Measurements from ENCODE around the gene ABHD2. TPM values are rescaled to one million over a fixed set of nuclear protein-coding genes. Genes with fewer than 3 reads are reported as not detected.

ABHD2 gene
- total RNA-seq, 4 donors from 2014 or later, result 29.7 to 48.1 (median 35.9) TPM

DNA sequence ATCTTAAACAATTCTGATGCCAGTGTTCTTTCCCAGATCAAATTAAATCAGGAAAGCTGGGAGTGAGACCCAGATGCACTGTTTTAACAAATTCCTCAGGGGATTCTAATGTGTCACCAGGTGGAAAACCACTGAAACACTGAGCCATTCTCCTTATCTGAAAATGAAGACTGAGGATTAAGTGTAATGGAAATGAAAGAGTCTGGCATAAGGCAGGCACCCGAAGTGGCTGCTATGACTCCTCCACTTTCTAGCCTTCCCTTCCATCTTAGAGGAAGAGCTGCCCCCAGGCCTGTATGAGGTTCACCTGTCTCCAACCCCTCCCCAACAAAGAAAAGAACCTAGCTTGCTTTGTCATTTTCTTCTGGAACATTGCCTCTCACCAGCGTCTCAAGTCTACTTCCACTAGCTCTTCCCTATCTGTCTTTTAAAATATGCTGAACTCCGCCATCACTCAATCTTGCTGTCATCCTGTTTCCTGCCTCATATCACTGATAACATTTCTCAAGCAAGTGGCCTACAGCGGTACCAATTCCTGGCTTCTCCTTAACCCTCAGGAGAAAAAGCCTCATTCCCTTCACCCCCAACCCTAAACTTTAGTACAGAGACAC lies 13.7 kb upstream of the ABHD2 start:
- no peaks in the 10 kb centered on the region for H3K36me3 ChIP-seq
- no peaks in the 10 kb centered on the region for H3K9me3 ChIP-seq
- 83 to 87% methylated on average over 4 of the region's 4 CpGs for WGBS, 2 donors
- no peaks in the 10 kb centered on the region for H3K27me3 ChIP-seq
- H3K4me3 ChIP-seq, result no peak overlapping the region
- TF ChIP-seq POLR2A (IDR thresholded peaks at IDR 0.05) (no peak), EP300 (IDR thresholded peaks at IDR 0.05) (no peak)
- TF ChIP-seq, protein P1, sequence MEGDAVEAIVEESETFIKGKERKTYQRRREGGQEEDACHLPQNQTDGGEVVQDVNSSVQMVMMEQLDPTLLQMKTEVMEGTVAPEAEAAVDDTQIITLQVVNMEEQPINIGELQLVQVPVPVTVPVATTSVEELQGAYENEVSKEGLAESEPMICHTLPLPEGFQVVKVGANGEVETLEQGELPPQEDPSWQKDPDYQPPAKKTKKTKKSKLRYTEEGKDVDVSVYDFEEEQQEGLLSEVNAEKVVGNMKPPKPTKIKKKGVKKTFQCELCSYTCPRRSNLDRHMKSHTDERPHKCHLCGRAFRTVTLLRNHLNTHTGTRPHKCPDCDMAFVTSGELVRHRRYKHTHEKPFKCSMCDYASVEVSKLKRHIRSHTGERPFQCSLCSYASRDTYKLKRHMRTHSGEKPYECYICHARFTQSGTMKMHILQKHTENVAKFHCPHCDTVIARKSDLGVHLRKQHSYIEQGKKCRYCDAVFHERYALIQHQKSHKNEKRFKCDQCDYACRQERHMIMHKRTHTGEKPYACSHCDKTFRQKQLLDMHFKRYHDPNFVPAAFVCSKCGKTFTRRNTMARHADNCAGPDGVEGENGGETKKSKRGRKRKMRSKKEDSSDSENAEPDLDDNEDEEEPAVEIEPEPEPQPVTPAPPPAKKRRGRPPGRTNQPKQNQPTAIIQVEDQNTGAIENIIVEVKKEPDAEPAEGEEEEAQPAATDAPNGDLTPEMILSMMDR (IDR thresholded peaks at IDR 0.05), result no peak
- peaks cover 0 to 1% (median 0%) of the 10 kb centered on the region in 4 donors for H3K4me1 ChIP-seq
- DNase-seq (ENCODE audit: low spot score in 2 of 2), result no peak
- H3K27ac ChIP-seq, result no peak overlapping the region

- no peak for DNase-seq (ENCODE audit: low spot score in 2 of 2)
- no peaks in the 10 kb centered on the region for H3K9me3 ChIP-seq
- 79 to 89% methylated on average over 4 of the region's 4 CpGs for WGBS, 2 donors
- H3K27me3 ChIP-seq, result no peaks in the 10 kb centered on the region
- TF ChIP-seq, protein P1 (IDR thresholded peaks at IDR 0.05), result no peak
- no peak for TF ChIP-seq POLR2A (IDR thresholded peaks at IDR 0.05)
- TF ChIP-seq EP300 (IDR thresholded peaks at IDR 0.05), result no peak
- H3K36me3 ChIP-seq, result no peaks in the 10 kb centered on the region
- H3K27ac ChIP-seq, result no peak overlapping the region
- peaks cover 0 to 8% (median 0%) of the 10 kb centered on the region in 4 donors for H3K4me1 ChIP-seq
- H3K4me3 ChIP-seq, result no peak overlapping the region
Observed at GRCh38 chr15:89075101-89075640, 13.1 kb upstream of the ABHD2 start.

- Histone ChIP-seq H3K9me3 (no peaks in the 10 kb centered on the region), H3K4me1 (peaks cover 0 to 9% (median 0%) of the 10 kb centered on the region in 4 donors), H3K27ac (no peak overlapping the region), H3K36me3 (no peaks in the 10 kb centered on the region), H3K4me3 (no peak overlapping the region), H3K27me3 (no peaks in the 10 kb centered on the region)
- TF ChIP-seq POLR2A (IDR thresholded peaks at IDR 0.05), result no peak
- no peak for TF ChIP-seq EP300 (IDR thresholded peaks at IDR 0.05)
- TF ChIP-seq, protein P1 (IDR thresholded peaks at IDR 0.05), result no peak
- 48 to 51% methylated on average over 4 of the region's 4 CpGs for WGBS, 2 donors
- DNase-seq (ENCODE audit: low spot score in 2 of 2), result no peak
Observed at GRCh38 chr15:89075846-89076245, 12.4 kb upstream of the ABHD2 start.

DNA sequence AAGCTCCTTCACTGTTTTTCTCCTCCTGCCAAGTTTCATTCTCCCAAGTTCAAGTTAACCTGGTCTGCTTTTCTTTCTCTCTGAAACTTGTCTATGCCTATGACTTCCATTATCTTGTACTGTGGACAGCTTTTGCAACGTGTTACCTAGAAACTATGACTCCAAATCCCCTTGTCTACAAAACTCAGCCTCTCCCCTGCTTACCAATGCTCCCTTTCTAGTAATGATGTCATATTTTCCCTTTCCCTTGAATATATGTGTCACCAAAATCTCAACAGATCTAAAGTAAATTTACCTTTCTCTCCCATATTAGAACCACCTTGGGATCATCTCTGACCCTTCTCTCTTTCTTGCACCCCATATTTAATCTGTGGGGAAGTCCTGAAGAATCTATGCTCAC lies 10.5 kb upstream of the ABHD2 start:
- 59 to 63% methylated on average over 1 of the region's 1 CpG for WGBS, 2 donors
- no peak for DNase-seq (ENCODE audit: low spot score in 2 of 2)

More for the DNA sequence above, 10.5 kb upstream of the ABHD2 start:
- TF ChIP-seq, protein P1 (IDR thresholded peaks at IDR 0.05), result no peak
- TF ChIP-seq POLR2A (IDR thresholded peaks at IDR 0.05) (no peak), EP300 (IDR thresholded peaks at IDR 0.05) (no peak)
- Histone ChIP-seq H3K4me1 (peaks cover 0 to 9% (median 0%) of the 10 kb centered on the region in 4 donors), H3K27me3 (no peaks in the 10 kb centered on the region), H3K4me3 (no peak overlapping the region), H3K27ac (no peak overlapping the region), H3K36me3 (no peaks in the 10 kb centered on the region), H3K9me3 (no peaks in the 10 kb centered on the region)

Measured in tibial nerve (tissue), 4 donors.